GM19035 (cell line): ENCODE results near the gene TINCR.

ENCODE experiments used
- ATAC-seq: cut with Tn5 transposase; IDR thresholded peaks from one replicate; pipeline ENCODE4 v1.9.1; 2021; ENCODE audit not compliant: unreplicated experiment

Gene TINCR

GRCh38 chr19:5590151-5590864 is 22.6 kb upstream of the TINCR start:
- ATAC-seq: no peak

- no peak for ATAC-seq
These were observed 21.3 kb upstream of the TINCR start for GRCh38 chr19:5588906-5589676.

- ATAC-seq: no peak
These were observed 20.7 kb upstream of the TINCR start for GRCh38 chr19:5588441-5588840.

GRCh38 chr19:5587661-5588060 is 19.9 kb upstream of the TINCR start:
- ATAC-seq: no peak

- ATAC-seq: no peak
These were observed 19.3 kb upstream of the TINCR start for GRCh38 chr19:5587071-5587455.

- no peak for ATAC-seq
These were observed 18.7 kb upstream of the TINCR start for GRCh38 chr19:5586300-5587070.

GRCh38 chr19:5585461-5586299 is 17.9 kb upstream of the TINCR start:
- ATAC-seq: no peak

GRCh38 chr19:5580161-5580571 is 12.4 kb upstream of the TINCR start:
- ATAC-seq: no peak

GRCh38 chr19:5579697-5580096 is 11.9 kb upstream of the TINCR start:
- ATAC-seq: no peak

- no peak for ATAC-seq
These were observed 11.5 kb upstream of the TINCR start for GRCh38 chr19:5579286-5579685.

- no peak for ATAC-seq
These were observed 10.5 kb upstream of the TINCR start for GRCh38 chr19:5578097-5578846.

GRCh38 chr19:5575590-5575989 is 7.8 kb upstream of the TINCR start:
- no peak for ATAC-seq

- ATAC-seq: no peak
These were observed 5.0 kb upstream of the TINCR start for GRCh38 chr19:5572556-5573286.

- ATAC-seq: no peak
These were observed 4.0 kb upstream of the TINCR start for GRCh38 chr19:5571777-5572176.

- ATAC-seq: no peak
These were observed 236 bp upstream of the TINCR start for GRCh38 chr19:5567970-5568407.

GRCh38 chr19:5564930-5565329 is 2.8 kb downstream of the TINCR start:
- no peak for ATAC-seq

GRCh38 chr19:5563935-5564612 is 3.7 kb downstream of the TINCR start:
- ATAC-seq: no peak

GRCh38 chr19:5563008-5563431 is 4.7 kb downstream of the TINCR start:
- no peak for ATAC-seq

- ATAC-seq: no peak
These were observed 5.5 kb downstream of the TINCR start for GRCh38 chr19:5562280-5562679.
